Stimulated activated CD4-positive, alpha-beta T cell treated with anti-CD3 and anti-CD28 coated beads, TNF-alpha, amount 100 ng/mL, for 4 hours (primary cell): Measurements from ENCODE around the gene CTDSPL.

Source experiments
- DNase-seq, 3 experiments: peaks; one replicate each; pipeline ENCODE4 v3.0.0-alpha.2; 2020; ENCODE audit warnings: low read depth in 3 of 3

CTDSPL gene

GRCh38 chr3:37913522-37913921 lies 51.8 kb downstream of the CTDSPL start:
- DNase-seq, result no peak

- DNase-seq, result no peak
These were observed 55.0 kb downstream of the CTDSPL start for GRCh38 chr3:37916685-37917084.

GRCh38 chr3:37918627-37919026 lies 56.9 kb downstream of the CTDSPL start:
- DNase-seq, result no peak

- no peak for DNase-seq
These were observed 58.5 kb downstream of the CTDSPL start for GRCh38 chr3:37920156-37920699.

GRCh38 chr3:37921025-37921424 lies 59.3 kb downstream of the CTDSPL start:
- no peak for DNase-seq

GRCh38 chr3:37922721-37923568 lies 61.3 kb downstream of the CTDSPL start:
- no peak for DNase-seq

- no peak for DNase-seq
These were observed 61.9 kb downstream of the CTDSPL start for GRCh38 chr3:37923569-37924040.

- DNase-seq, result no peak
These were observed 62.8 kb downstream of the CTDSPL start for GRCh38 chr3:37924453-37924852.

GRCh38 chr3:37925157-37925556 lies 63.5 kb downstream of the CTDSPL start:
- DNase-seq, result no peak

GRCh38 chr3:37926611-37927010 lies 64.9 kb downstream of the CTDSPL start:
- DNase-seq, result no peak

- no peak for DNase-seq
These were observed 68.8 kb downstream of the CTDSPL start for GRCh38 chr3:37930495-37930894.

- no peak for DNase-seq
These were observed 70.8 kb downstream of the CTDSPL start for GRCh38 chr3:37932505-37932904.

- DNase-seq, result no peak
These were observed 73.1 kb downstream of the CTDSPL start for GRCh38 chr3:37934631-37935289.

- DNase-seq, result no peak
These were observed 73.6 kb downstream of the CTDSPL start for GRCh38 chr3:37935290-37935668.

GRCh38 chr3:37935756-37936666 lies 74.3 kb downstream of the CTDSPL start:
- DNase-seq, result no peak

GRCh38 chr3:37937156-37937555 lies 75.5 kb downstream of the CTDSPL start:
- DNase-seq, result no peak

GRCh38 chr3:37938011-37938410 lies 76.3 kb downstream of the CTDSPL start:
- no peak for DNase-seq

GRCh38 chr3:37940242-37940908 lies 78.7 kb downstream of the CTDSPL start:
- no peak for DNase-seq

GRCh38 chr3:37941608-37942508 lies 80.2 kb downstream of the CTDSPL start:
- no peak for DNase-seq

- no peak for DNase-seq
These were observed 81.0 kb downstream of the CTDSPL start for GRCh38 chr3:37942646-37943045.
